Measurements from ENCODE around the gene TOR4A.
A peak's percentile ranks its signal among the peaks of the same experiment; 100 is the strongest.

Gene TOR4A

GRCh38 chr9:137273095-137273490, 4.4 kb upstream of the TOR4A start:
- DNase-seq (ENCODE audit: low spot score), result no peak

GRCh38 chr9:137273611-137274320, 3.8 kb upstream of the TOR4A start:
- DNase-seq (ENCODE audit: low spot score), result no peak

GRCh38 chr9:137275203-137275587, 2.3 kb upstream of the TOR4A start:
- DNase-seq (ENCODE audit: low spot score), result no peak

- DNase-seq (ENCODE audit: low spot score), result no peak
Observed at GRCh38 chr9:137275588-137276472, 1.7 kb upstream of the TOR4A start.

GRCh38 chr9:137276473-137277328, 825 bp upstream of the TOR4A start:
- peak; percentile 85 for DNase-seq (ENCODE audit: low spot score)

GRCh38 chr9:137278061-137278701, 655 bp downstream of the TOR4A start:
- DNase-seq (ENCODE audit: low spot score), result peak; percentile 48

GRCh38 chr9:137278721-137279711, 1.5 kb downstream of the TOR4A start:
- no peak for DNase-seq (ENCODE audit: low spot score)

- DNase-seq (ENCODE audit: low spot score), result no peak
Observed at GRCh38 chr9:137279741-137280473, 2.4 kb downstream of the TOR4A start.

GRCh38 chr9:137280474-137281344, 3.2 kb downstream of the TOR4A start:
- DNase-seq (ENCODE audit: low spot score), result no peak

GRCh38 chr9:137281345-137282116, 4.0 kb downstream of the TOR4A start:
- DNase-seq (ENCODE audit: low spot score), result no peak

GRCh38 chr9:137286975-137287383, 9.5 kb downstream of the TOR4A start:
- peak; percentile 95 for DNase-seq (ENCODE audit: low spot score)

- DNase-seq (ENCODE audit: low spot score), result no peak
Observed at GRCh38 chr9:137293094-137293481, 15.6 kb downstream of the TOR4A start.

- no peak for DNase-seq (ENCODE audit: low spot score)
Observed at GRCh38 chr9:137293482-137294090, 16.1 kb downstream of the TOR4A start.

- DNase-seq (ENCODE audit: low spot score), result peak; percentile 92
Observed at GRCh38 chr9:137294091-137294680, 16.7 kb downstream of the TOR4A start.

- DNase-seq (ENCODE audit: low spot score), result no peak
Observed at GRCh38 chr9:137294681-137295237, 17.2 kb downstream of the TOR4A start.

GRCh38 chr9:137295238-137295811, 17.8 kb downstream of the TOR4A start:
- peak; percentile 77 for DNase-seq (ENCODE audit: low spot score)
